Stimulated activated CD4-positive, alpha-beta T cell treated with anti-CD3 and anti-CD28 coated beads, Interleukin-2, amount 100 ng/mL, for 48 hours (primary cell): ENCODE measurements around the gene THOP1.
"Not testable (repeated sequence)": the region's sequence is repeated elsewhere in the genome, so short reads cannot be mapped to it uniquely, and the experiment has no call there.

Experiments used
- DNase-seq, 2 donors: peaks; one replicate each; pipeline ENCODE4 v3.0.0-alpha.2; 2020

THOP1 gene

DNA sequence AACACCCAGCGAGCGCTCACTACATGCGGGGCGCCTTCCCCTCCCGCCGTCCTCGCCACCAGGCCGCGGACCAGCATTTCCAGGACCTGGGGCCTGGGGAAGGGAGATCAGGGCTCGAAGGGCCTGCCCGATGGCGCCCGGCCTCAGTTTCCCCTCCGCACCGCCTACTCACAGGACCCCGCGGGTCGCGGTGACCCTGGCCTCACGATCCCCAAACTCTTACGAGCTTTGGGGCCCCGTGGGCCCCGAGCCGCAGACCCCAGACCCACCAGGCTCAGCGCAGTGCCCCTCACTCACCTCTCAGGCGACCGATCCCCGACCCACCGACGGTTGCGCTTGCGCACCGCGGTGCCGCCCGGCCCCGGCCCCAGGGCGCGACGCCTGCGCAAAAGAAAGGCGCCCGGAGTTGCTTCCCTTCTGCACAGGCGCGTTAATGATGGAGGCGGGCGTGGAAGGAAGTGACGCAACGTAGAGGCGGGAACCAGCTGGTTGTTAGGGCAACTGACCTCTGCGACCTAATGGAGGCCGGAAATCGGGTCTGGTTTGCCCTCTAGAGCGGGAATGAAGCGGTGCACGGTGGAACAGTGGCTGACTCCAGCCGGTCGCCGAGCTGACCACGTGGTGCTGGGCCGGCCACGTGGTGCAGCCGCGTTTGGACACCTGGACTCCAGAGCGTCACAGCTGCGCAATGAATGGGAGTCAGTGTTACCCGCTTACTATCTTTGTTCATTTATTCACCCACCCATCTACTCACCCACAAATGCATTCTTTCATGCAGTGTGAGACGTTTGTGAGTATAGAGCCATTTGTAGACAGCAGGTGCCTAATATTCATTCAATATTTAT, 2.1 kb upstream of the THOP1 start, which contains the start of gene SGTA:
Gene SGTA, minus strand, starts transcription at position 338 of the 845 bp plus-strand sequence. CDS start 14,205 bp downstream, outside the sequence.
- DNase-seq, result peak; percentile 90 to 95

DNA sequence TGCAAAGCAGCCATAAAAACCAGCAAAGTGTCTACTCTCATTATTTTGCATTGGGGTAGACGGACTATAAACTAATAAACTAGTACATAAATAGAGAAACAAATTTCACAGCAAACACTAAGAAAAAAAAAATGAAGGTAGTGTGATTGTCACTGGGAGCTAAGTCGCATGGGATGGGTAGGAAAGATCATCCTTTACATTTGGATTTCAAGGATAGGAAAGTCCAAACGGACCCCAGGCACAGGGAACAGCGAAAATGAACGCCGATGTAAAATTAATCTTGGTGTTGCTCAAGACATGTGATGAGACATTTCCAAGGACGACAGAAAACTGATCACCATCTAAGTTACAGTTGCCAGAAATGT, 1.5 kb upstream of the THOP1 start:
- no peak for DNase-seq

DNA sequence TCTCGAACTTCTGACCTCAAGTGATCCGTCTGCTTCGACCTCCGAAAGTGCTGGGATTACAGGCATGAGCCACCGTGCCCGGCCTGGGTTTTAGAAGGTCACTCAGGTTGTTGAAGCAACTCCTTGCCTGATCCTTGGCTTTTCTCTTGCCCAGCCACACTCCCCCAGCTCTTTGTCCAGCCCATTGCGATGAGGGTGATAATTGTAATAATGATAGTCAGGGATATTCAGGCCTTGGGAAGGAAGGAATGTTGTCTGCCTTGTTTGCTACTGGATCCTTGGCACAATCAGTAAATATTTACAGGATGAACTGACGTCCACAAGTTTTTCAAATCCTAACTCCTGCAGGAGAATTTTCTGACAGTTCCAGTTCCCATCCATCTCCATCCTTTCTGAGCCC, 1.8 kb downstream of the THOP1 start:
- no peak for DNase-seq

DNA sequence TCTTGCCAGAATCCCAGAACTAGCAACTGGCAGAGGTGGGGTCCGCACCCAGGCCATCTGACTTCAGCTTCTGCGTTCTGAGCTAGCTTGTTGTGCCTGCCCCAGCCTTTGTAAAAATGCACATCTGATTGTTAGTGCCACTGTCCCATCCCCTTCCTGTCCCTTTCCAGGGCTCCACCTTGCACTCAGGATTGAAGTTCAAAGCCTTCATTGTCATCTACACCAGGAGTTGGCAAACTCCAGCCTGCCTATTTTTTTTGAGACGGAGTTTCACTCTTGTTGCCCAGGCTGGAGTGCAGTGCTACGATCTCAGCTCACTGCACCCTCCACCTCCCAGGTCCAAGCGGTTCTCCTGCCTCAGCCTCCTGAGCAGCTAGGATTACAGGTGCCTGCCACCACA, 2.9 kb downstream of the THOP1 start:
- no peak for DNase-seq

DNA sequence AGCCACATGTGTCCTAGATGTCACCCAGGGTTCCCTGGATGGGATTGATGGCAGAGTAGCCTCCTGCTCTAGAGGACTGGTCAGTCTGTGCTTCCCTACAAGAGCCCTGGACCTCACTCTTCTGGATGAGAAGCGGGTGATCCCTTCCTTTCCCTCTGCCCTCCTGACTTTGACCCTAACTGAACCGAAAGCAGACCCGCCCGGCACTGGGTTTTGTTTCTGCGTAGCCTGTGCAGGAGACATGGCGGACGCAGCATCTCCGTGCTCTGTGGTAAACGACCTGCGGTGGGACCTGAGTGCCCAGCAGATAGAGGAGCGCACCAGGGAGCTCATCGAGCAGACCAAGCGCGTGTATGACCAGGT, 4.9 kb downstream of the THOP1 start:
- DNase-seq, result no peak

DNA sequence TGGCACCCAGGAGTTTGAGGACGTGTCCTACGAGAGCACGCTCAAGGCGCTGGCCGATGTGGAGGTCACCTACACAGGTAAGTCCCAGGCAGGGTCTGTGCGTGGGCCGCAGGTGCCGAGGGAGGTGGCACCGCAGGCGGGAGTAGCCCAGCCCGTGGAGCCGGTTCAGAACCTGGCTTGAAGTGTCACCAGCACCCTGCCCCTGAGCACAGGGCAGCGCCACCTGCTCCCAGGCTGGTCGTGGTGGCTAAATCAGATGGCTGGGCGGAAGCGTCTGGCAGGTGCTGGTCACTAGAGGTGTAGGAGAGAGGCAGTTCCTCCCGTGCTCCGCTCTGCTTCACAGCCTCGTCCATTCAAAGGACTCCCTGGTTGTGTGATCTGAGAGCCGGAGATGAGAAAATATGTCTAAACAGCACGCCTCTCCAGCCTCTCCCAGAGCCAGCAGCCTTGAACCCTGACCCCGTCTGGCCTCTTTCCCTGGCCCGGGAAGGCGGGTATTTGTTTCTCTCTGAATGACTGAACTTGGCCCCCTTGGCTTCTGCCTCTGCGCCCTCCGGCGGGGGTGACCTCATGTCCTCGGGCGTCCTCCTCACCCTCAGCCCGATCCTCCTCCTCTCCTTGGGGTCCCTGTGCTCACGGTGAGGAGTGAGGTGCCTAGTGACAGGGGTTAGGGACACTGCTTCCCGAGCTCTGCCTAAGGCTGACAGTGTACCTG, 5.4 kb downstream of the THOP1 start:
- no peak for DNase-seq

DNA sequence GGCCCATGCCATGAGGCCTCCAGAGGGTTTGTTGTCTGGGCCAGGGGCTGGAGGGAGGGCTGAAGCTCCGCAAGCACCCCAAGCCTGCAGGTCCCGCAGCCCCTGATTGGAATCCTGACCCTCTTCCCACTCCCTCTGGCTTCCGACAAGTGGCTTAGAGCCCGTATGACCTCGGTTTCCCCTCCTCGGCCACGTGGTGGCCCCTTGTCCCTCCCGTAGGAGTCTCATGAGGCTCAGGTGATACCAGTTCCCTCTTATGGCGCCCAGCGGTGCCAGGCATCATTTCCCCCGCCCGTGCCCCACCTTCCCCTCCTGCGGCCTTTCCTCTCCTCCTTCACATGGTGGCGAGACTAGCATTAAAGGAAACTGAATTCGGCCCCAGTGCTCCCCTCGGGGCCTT, 6.1 kb downstream of the THOP1 start:
- DNase-seq, result no peak

DNA sequence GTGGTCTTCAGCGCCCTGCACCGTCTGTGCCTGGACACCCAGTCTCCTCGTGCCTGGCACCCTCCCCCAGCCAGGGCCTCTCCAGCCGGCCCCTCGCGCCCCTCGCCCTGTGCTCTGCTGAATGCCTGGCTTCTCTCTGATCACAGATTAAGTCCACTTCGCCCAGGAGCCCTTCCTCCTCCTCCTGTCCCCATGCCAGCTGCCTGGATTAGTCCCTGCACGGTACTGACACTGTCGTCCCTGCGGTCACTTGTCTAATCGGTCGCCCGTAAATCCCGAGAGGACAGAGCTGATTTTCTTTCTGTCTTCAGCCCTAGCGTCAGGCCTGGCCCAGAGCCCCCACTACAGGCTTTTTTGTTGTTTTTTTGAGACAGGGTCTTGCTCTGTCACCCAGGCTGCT, 6.6 kb downstream of the THOP1 start:
- DNase-seq, result no peak

DNA sequence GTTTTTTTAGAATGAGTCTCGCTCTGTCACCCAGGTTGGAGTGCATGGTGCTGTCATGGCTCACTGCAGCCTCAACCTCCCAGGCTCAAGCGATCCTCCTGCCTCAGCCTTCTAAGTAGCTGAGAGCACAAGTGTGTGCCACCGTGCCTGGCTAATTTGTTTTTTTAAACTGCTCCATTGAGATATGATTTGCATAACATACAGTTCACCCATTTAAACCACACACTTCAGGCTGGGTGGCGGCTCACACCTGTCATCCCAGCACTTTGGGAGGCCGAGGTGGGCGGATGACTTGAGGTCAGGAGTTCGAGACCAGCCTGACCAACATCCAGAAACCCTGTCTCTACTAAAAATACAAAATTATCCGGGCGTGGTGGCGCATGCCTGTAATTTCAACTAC, 7.4 kb downstream of the THOP1 start:
- not testable (repeated sequence) for DNase-seq

DNA sequence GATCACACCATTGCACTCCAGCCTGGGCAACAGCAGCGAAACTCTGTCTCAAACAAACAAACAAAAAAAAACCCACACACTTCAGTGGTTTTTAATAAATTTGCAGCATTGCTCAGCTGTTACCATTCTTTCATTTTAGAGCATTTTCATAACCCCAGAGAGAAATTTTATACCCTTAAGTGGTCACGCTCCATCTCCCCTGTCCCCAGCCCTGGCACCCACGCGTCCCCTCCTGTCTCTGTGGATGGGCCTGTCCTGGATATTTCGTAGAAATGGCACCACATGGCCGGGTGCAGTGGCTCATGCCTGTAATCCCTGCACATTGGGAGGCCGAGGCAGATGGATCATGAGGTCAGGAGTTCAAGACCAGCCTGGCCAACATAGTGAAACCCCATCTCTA, 7.8 kb downstream of the THOP1 start:
- no peak for DNase-seq

DNA sequence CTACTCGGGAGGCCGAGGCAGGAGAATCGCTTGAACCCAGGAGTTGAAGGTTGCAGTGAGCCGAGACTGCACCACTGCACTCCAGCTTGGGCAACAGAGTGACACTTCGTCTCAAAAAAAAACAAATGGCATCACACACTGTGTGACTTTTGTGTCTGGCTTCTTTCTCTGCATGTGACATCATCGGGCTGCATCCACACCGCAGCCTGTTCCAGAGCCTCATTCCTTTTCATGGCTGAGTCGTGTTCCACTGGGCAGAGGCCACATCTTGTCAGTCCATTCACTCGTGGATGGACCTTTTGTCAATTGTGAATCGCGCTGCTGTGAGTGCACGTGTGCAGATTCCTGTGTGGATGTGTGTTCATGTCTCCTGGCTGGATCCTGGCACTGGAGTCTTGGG, 8.3 kb downstream of the THOP1 start:
- no peak for DNase-seq

DNA sequence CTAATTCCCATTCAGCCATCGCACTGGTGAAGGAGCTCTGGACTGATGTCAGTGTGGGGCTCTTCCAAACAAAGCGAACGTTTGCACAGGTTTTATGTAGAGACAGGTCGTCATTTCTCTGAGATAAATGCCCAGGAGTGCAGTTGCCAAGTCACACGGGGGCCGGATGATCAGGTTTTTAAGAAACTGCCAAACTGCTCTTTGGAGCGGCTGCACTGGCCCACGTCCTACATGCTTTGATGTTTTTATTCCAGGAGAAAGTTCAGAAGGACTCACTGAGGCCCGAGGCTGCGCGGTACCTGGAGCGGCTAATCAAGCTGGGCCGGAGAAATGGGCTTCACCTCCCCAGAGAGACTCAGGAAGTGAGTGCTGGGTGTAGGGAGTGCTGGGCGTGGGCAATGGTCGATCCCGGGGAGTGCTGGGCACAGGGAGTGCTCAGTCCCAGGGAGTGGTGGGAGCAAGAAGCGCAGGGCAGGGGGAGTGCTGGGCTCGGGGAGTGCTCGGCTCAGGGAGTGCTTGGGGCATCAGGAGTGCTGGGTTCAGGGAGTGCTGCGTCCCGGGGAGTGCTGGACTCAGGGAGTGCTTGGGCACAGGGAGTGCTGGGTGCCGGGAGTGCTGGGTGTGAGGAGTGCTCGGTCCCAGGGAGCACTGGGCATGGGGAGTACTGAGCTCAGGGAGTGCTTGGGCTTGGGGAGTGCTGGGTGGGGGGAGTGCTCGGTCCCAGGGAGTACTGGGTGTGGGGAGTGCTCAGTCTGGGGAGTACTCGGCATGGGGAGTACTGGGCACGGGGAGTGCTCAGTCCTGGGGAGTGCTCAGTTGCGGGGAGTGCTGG, 10.7 kb downstream of the THOP1 start:
- no peak for DNase-seq

DNA sequence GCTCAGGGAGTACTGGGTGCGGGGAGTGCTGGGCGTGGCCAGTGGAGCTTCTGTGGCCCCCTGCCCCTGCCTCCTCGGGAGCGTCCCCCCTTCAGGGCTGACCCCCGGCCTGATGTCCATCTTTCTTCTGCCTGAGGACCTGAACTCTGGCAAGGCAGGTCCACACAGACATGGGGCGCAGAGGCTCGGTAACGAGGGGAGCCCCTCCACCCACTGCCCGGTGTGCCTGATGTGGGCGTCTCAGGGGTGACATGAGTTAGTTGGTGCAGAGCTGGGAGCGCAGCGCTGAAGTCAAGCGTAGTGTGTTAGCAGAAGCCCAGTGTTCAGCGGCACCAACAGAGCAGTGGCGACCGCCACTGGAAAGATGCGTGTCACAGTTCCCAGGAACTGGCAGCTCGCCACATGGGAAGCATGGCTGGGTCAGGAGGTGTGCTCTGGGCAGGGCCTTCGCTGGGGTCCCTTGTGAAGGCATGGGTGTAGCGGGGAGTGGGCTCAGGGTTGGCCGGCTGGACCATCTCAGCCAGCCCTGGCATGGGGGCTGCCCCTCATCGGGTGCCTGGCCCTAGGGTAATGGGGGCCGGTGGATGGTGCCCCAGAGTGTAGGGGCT, 11.5 kb downstream of the THOP1 start:
- DNase-seq, result no peak

DNA sequence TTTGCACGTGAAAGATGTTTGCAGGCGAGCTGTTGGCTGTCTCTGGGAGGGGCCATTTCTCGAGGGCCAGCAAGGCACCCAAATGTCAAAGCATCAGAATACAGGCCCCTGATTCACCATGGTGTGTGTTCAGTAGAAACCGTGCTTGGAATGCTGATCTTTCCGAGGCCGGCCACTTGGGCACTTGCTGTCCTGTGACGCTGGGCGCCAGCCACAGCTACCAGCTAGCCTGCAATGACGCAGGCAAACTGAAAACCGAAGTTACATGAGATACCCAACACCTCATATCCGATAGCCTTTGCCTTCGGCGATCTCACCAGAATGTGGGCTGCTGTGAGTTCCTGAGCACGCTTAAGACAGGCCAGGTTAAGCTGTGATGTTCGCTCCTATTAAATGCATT, 12.0 kb downstream of the THOP1 start:
- no peak for DNase-seq

DNA sequence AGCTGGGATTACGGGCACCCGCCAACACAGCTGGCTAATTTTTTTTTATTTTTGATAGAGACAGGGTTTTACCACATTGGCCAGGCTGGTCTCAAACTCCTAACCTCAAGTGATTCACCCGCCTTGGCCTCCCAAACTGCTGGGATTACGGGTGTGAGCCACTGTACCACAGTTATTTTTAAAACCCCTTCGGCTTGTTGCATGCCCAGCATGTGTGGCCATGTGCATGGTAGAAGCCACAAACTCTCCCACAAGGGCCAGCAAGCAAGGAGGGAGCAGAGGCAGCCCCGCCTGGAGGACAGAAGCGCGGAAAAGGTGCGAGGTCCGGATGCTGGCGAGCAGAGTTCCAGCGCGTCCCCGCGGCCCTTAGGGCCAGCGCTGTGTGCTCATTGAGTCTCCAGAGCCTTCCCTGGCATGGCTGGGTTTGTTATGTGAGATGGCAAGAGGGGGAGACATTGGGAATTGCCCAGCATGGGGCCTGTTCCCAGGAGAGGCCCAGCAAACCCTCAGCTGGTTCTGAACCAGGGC, 12.9 kb downstream of the THOP1 start:
- DNase-seq, result no peak

DNA sequence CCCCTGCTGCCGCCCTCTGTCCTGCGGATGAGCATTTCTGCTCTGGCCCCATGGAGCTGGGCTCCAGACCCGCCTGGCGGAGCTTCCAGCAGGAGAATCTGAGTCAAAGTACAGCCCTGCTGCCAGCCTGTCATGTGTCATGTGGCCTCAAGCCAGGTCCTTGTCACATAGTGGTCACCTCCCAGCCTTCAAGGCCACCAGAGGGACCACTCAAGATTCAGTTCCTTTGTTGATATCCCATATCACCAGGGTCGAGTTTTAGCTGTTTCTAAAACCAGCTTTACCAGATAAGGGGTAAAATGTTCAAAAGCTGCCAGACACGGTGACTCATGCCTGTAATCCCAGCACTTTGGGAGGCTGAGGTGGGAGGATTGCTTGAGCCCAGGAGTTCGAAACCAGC, 13.4 kb downstream of the THOP1 start:
- DNase-seq, result no peak

DNA sequence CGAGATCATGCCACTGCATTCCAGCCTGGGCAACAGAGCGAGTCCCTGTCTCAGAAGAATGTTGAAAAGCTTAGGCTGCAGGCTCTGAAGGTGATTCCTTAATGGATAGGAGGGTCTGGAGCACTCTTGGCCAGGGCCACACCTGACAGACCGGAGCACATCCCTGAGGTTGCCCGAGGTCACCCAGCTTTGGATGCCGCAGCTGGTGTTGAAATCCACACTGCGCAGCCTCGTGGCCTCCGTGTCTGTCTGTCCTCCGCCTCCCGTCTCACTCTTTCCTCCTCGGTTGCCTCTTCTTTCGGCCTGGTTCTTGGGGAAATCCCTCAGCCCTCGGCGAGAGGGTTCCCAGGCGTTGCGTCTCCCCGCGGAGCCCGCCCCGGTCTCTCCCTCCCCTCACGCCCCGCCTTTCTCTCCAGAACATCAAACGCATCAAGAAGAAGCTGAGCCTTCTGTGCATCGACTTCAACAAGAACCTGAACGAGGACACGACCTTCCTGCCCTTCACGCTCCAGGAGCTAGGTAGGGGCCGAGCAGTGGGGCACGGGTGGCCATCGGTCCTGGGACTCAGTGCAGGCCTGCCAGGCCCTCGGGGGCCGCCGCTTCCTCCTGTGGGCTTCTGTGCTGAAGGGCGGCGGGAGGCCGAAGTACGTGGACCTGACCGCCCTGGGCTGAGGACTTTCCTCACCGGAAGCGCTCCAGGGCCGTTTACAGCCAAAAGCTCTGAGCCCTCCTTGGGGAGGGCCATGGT, 14.1 kb downstream of the THOP1 start:
- no peak for DNase-seq

DNA sequence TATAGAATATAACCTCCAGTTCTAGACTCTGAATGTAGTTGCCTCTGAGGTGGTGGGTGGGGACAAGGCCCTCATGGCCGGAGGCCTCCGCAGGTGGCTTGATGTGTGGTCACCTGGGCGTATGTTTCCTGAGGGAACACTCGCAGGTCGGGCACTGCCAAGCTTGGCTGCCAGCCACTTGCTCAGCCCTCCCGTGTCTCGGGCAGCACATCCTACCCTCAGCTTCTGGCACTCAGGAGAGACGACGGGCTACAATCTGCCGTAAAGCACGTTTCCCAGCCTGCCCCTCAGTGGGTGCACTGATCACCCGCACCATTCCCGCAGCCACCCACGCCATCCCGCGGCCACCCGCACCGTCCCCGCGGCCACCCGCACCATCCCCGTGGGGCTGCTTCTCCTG, 15.2 kb downstream of the THOP1 start:
- DNase-seq, result no peak

DNA sequence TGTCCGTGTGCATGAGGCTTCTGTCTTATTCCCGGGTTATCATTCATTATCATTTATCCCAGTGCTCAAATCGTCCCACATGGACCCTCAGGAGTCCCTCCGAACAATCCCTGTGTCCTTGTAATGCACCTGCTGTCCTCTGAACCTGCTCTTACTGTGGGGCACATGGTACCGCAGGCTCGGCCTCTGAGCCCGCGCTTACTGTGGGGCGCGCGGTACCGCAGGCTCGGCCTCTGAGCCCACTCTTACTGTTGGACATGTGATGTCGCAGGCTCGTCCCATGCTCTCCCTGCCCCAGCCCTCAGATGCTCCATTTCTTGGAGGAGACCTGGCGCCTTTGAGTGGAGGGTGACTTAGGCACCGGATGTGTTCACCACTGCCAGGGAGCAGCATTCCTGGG, 17.5 kb downstream of the THOP1 start:
- DNase-seq, result no peak

DNA sequence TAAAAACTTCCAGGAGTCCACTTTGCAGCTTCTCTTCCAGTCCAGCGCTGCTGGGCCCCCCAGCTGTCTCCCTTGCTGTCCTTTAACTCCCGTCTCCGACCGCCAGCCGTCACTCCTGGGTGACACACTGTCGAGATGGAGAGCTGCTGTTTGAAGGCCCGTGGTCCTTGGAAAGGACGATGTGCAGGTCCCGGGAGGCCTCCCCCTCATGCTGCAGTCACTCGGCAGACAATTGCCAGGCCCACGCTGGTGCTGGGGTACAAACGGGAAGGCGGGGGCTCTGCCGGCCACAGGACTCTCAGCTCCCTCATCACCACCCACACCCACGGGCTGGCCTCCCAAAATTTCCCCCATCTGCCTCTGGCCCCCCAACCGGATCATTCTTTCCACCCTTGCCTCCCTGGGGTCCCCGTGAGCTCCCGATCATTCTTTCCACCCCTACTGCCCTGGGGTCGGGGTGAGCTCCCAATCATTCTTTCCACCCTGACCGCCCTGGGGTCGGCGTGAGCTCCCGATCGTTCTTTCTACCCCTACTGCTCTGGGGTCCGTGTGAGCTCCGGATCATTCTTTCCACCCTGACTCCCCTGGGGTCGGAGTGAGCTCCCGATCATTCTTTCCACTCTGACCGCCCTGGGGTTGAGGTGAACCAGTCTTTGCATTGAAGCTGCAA, 18.3 kb downstream of the THOP1 start:
- DNase-seq, result no peak

DNA sequence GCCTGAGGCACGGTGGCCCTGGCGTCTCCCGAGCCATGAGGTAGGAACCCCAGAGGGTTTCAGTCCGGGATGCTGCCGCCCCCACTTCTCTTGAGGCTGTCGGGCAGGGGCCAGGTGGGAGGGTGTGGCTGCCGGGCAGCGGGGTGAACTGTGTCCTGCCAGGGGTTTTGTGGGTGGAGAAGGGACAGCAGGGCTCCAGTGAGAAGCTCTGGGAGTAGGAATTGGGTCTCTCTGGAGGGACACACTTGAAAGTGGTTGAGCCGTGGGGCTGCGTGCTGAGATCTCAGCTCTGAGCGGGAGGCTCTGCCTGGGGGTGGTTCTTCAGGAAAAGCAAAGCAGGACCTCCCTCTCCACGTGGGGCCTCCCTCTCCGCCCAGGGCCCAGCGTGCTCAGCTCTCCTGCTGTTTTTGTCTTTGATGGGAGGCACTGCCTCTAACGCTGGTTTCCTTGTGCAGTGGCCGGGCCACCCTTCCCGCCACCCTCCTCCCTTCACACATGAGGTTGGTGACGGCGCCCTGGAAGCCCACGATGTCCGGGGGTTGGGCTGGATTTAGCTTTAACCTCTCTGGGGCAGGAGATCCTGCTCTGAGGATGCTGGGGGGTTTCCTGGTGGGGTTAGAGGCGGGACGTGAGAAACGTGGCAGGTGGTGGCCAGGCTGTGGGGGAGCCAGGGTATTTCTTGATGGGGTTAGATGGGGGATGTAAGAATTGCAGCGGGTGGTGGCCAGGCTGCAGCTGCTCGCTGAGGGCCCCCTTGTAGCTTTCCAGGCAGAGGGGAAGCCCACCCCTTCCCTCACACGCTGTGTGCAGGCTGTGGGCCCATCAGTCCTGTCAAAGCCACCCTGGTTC, 19.1 kb downstream of the THOP1 start:
- DNase-seq, result no peak
